Retinal pigment epithelial cell (primary cell): ENCODE results near the gene PRKCB.

Experiments
- DNase-seq: peaks from one replicate; pipeline ENCODE4 v3.0.0-alpha.2; 2010; ENCODE audit warnings: low read depth
- H3K4me3 ChIP-seq: 2 replicates; pipeline ENCODE4 v1.5.1; 2011; ENCODE audit warnings: mild to moderate bottlenecking, low read length, control low read depth, moderate library complexity
- CTCF ChIP-seq: conservative IDR thresholded peaks from 2 replicates; pipeline ENCODE4 v1.5.1; 2011; ENCODE audit warnings: low read depth, low read length, control low read depth, inconsistent platforms

Gene PRKCB

GRCh38 chr16:23874613-23875294 is 39.0 kb downstream of the PRKCB start:
- no peak for TF ChIP-seq CTCF
- no peak overlapping the region for H3K4me3 ChIP-seq
- DNase-seq: peak; percentile 9

- H3K4me3 ChIP-seq: no peak overlapping the region
- no peak for DNase-seq
- TF ChIP-seq CTCF: no peak
Observed at GRCh38 chr16:23876256-23876896, 40.6 kb downstream of the PRKCB start.

- H3K4me3 ChIP-seq: no peak overlapping the region
- DNase-seq: no peak
- peak; percentile 50 for TF ChIP-seq CTCF
Observed at GRCh38 chr16:23877107-23878070, 41.6 kb downstream of the PRKCB start.

GRCh38 chr16:23879735-23880373 is 44.1 kb downstream of the PRKCB start:
- no peak overlapping the region for H3K4me3 ChIP-seq

GRCh38 chr16:23889189-23889588 is 53.4 kb downstream of the PRKCB start:
- no peak overlapping the region for H3K4me3 ChIP-seq
- no peak for TF ChIP-seq CTCF
- DNase-seq: no peak

More at GRCh38 chr16:23879735-23880373, 44.1 kb downstream of the PRKCB start:
- no peak for DNase-seq
- no peak for TF ChIP-seq CTCF

GRCh38 chr16:23893986-23894385 is 58.2 kb downstream of the PRKCB start:
- no peak for DNase-seq
- no peak for TF ChIP-seq CTCF

More at GRCh38 chr16:23893986-23894385, 58.2 kb downstream of the PRKCB start:
- H3K4me3 ChIP-seq: no peak overlapping the region
